Middle frontal gyrus (tissue), 1 donor: Measurements from ENCODE around the gene TSPAN7.

Experiments used
- DNase-seq: peaks from one replicate; pipeline ENCODE4 v3.0.0-alpha.2; 2015; ENCODE audit warnings: low spot score; ENCODE audit errors: extremely low spot score

Gene TSPAN7

GRCh38 chrX:38594434-38594833, 33.1 kb downstream of the TSPAN7 start:
- no peak for DNase-seq

GRCh38 chrX:38595801-38596200, 34.5 kb downstream of the TSPAN7 start:
- DNase-seq: no peak

- no peak for DNase-seq
Measured at GRCh38 chrX:38596939-38597338, 35.6 kb downstream of the TSPAN7 start.

- peak; percentile 12 for DNase-seq
Measured at GRCh38 chrX:38599796-38600755, 38.7 kb downstream of the TSPAN7 start.

GRCh38 chrX:38601866-38602265, 40.5 kb downstream of the TSPAN7 start:
- no peak for DNase-seq

- no peak for DNase-seq
Measured at GRCh38 chrX:38606821-38607220, 45.5 kb downstream of the TSPAN7 start.

GRCh38 chrX:38607976-38608375, 46.6 kb downstream of the TSPAN7 start:
- no peak for DNase-seq

GRCh38 chrX:38610849-38611248, 49.5 kb downstream of the TSPAN7 start:
- DNase-seq: no peak

GRCh38 chrX:38612281-38612680, 50.9 kb downstream of the TSPAN7 start:
- DNase-seq: peak; percentile 22

- no peak for DNase-seq
Measured at GRCh38 chrX:38614485-38614884, 53.1 kb downstream of the TSPAN7 start.

- DNase-seq: no peak
Measured at GRCh38 chrX:38616904-38617303, 55.6 kb downstream of the TSPAN7 start.

- DNase-seq: no peak
Measured at GRCh38 chrX:38618180-38618579, 56.8 kb downstream of the TSPAN7 start.

GRCh38 chrX:38620623-38621022, 59.3 kb downstream of the TSPAN7 start:
- DNase-seq: no peak

- DNase-seq: no peak
Measured at GRCh38 chrX:38626296-38626695, 65.0 kb downstream of the TSPAN7 start.

- DNase-seq: no peak
Measured at GRCh38 chrX:38627683-38628082, 66.3 kb downstream of the TSPAN7 start.

GRCh38 chrX:38628587-38628986, 67.2 kb downstream of the TSPAN7 start:
- DNase-seq: no peak

- DNase-seq: no peak
Measured at GRCh38 chrX:38632516-38632915, 71.2 kb downstream of the TSPAN7 start.

GRCh38 chrX:38634665-38635064, 73.3 kb downstream of the TSPAN7 start:
- DNase-seq: no peak

- no peak for DNase-seq
Measured at GRCh38 chrX:38636949-38637819, 75.8 kb downstream of the TSPAN7 start.

GRCh38 chrX:38638952-38639529, 77.7 kb downstream of the TSPAN7 start:
- DNase-seq: no peak

- no peak for DNase-seq
Measured at GRCh38 chrX:38639730-38640129, 78.4 kb downstream of the TSPAN7 start.

- DNase-seq: no peak
Measured at GRCh38 chrX:38641197-38641596, 79.9 kb downstream of the TSPAN7 start.
